Fibroblast of lung (primary cell): ENCODE data around the gene RASA1. TPM values are rescaled to one million over a fixed set of nuclear protein-coding genes. Genes with fewer than 3 reads are reported as not detected.

Source experiments
- DNase-seq, 2 donors: peaks; one replicate each; pipeline versions ENCODE4 v3.0.0 to v3.0.0-alpha.2; 2010; ENCODE audit warnings: low read depth in 2 of 2
- H2AFZ ChIP-seq: 2 replicates; pipeline ENCODE4 v1.5.1; 2012; ENCODE audit warnings: low read length, control low read depth, inconsistent platforms
- H3K27ac ChIP-seq: 2 replicates; pipeline ENCODE4 v1.5.1; 2011; ENCODE audit warnings: low read length, control low read depth; ENCODE audit not compliant: insufficient read depth
- H3K27me3 ChIP-seq: 2 replicates; pipeline ENCODE4 v1.5.1; 2011; ENCODE audit warnings: mild to moderate bottlenecking, low read length; ENCODE audit not compliant: control insufficient read depth, insufficient read depth
- H3K36me3 ChIP-seq: 2 replicates; pipeline ENCODE4 v1.5.1; 2011; ENCODE audit warnings: low read length; ENCODE audit not compliant: control insufficient read depth, insufficient read depth
- H3K4me1 ChIP-seq: 2 replicates; pipeline ENCODE4 v1.5.1; 2011; ENCODE audit warnings: low read length; ENCODE audit not compliant: control insufficient read depth, insufficient read depth; ENCODE audit errors: extremely low read depth
- H3K4me2 ChIP-seq: 2 replicates; pipeline ENCODE4 v1.5.1; 2011; ENCODE audit warnings: low read length, control low read depth; ENCODE audit not compliant: insufficient read depth; ENCODE audit errors: extremely low read depth
- H3K4me3 ChIP-seq, 4 experiments: fragments of 200-600 bp in 1 of 4; sonication (generic) in 1 of 4; replicated peaks in 1 of 4; 2 replicates each; pipeline ENCODE4 v1.5.1; 2011 to 2016; ENCODE audit warnings: low read length in 4 of 4, low read depth in 3 of 4, mild to moderate bottlenecking in 3 of 4, control low read depth in 2 of 4, inconsistent platforms in 1 of 4, mixed read lengths in 1 of 4; ENCODE audit not compliant: insufficient read depth in 1 of 4; ENCODE audit errors: control extremely low read depth in 1 of 4
- H3K79me2 ChIP-seq: 2 replicates; pipeline ENCODE4 v1.5.1; 2012; ENCODE audit warnings: mild to moderate bottlenecking, low read length, inconsistent platforms; ENCODE audit not compliant: control insufficient read depth, insufficient read depth
- H3K9ac ChIP-seq: 2 replicates; pipeline ENCODE4 v1.5.1; 2011; ENCODE audit warnings: mild to moderate bottlenecking, low read length, control low read depth; ENCODE audit not compliant: insufficient read depth
- H3K9me3 ChIP-seq: 2 replicates; pipeline ENCODE4 v1.5.1; 2012; ENCODE audit warnings: low read depth, low read length; ENCODE audit not compliant: control insufficient read depth, insufficient read depth
- H4K20me1 ChIP-seq: 2 replicates; pipeline ENCODE4 v1.5.1; 2011; ENCODE audit warnings: low read length; ENCODE audit not compliant: control insufficient read depth, insufficient read depth; ENCODE audit errors: extremely low read depth
- CTCF ChIP-seq, 2 donors: IDR thresholded peaks in 1 of 2; conservative IDR thresholded peaks in 1 of 2; 1 replicate in 1 of 2; 2 replicates in 1 of 2; pipeline ENCODE4 v1.5.1; 2011 to 2012; ENCODE audit warnings: low read length in 2 of 2, control low read depth in 1 of 2, inconsistent platforms in 1 of 2, low read depth in 1 of 2, mild to moderate bottlenecking in 1 of 2
- EZH2 ChIP-seq: IDR thresholded peaks from 2 replicates; pipeline ENCODE4 v1.5.1; 2012; ENCODE audit warnings: low read length, control low read depth, mild to moderate bottlenecking; ENCODE audit errors: missing control alignments
- polyA plus RNA-seq, 2 donors: library from polyadenylated mRNA; depleted of rRNA in 1 of 2; stranded (reverse) in 1 of 2; unstranded in 1 of 2; fragments of >200 nt; gene quantifications; 2 replicates each; pipeline ENCODE4 v1.2.1, GENCODE V29; 2011 to 2012; ENCODE audit warnings: missing spikeins in 1 of 2
- total RNA-seq: library from RNA; depleted of rRNA; stranded (reverse); fragments of >200 nt; gene quantifications from 2 replicates; pipeline ENCODE4 v1.2.1, GENCODE V29; 2014

Gene RASA1
- total and polyA plus RNA-seq, 2 donors (not counting 1 experiment from before 2014, with no cell fraction given), result 45.8 to 66.6 TPM

- no peaks in the 10 kb centered on the region for H3K9me3 ChIP-seq
- no peaks in the 10 kb centered on the region for H3K27me3 ChIP-seq
- no peak overlapping the region for H3K4me3 ChIP-seq
- H3K4me1 ChIP-seq, result no peaks in the 10 kb centered on the region
- no peak for DNase-seq
- H3K4me2 ChIP-seq, result no peak overlapping the region
- H3K27ac ChIP-seq, result no peak overlapping the region
- H2AFZ ChIP-seq, result no peak overlapping the region
- TF ChIP-seq EZH2 (no peak), CTCF (conservative IDR thresholded peaks at IDR 0.05 in 1 of 2, IDR thresholded peaks at IDR 0.05 in 1 of 2; ENCODE audit: low read depth in 1 of 2, low read length in 2 of 2) (no peak)
- H3K79me2 ChIP-seq, result peaks cover 79% of the 10 kb centered on the region
- no peaks in the 10 kb centered on the region for H4K20me1 ChIP-seq
- no peaks in the 10 kb centered on the region for H3K36me3 ChIP-seq
- H3K9ac ChIP-seq, result no peak overlapping the region
Observed at GRCh38 chr5:87311405-87312279, 44.0 kb downstream of the RASA1 start.

GRCh38 chr5:87313216-87313615, 45.5 kb downstream of the RASA1 start:
- H4K20me1 ChIP-seq, result no peaks in the 10 kb centered on the region
- no peaks in the 10 kb centered on the region for H3K4me1 ChIP-seq

GRCh38 chr5:87319469-87319868, 51.8 kb downstream of the RASA1 start:
- Histone ChIP-seq H2AFZ (no peak overlapping the region), H3K27me3 (no peaks in the 10 kb centered on the region), H3K9me3 (no peaks in the 10 kb centered on the region), H3K36me3 (no peaks in the 10 kb centered on the region), H3K4me1 (no peaks in the 10 kb centered on the region), H3K9ac (no peak overlapping the region), H3K4me2 (no peak overlapping the region), H3K27ac (no peak overlapping the region), H3K4me3 (no peak overlapping the region), H3K79me2 (peaks cover 89% of the 10 kb centered on the region), H4K20me1 (no peaks in the 10 kb centered on the region)
- no peak for DNase-seq
- TF ChIP-seq CTCF (conservative IDR thresholded peaks at IDR 0.05 in 1 of 2, IDR thresholded peaks at IDR 0.05 in 1 of 2; ENCODE audit: low read depth in 1 of 2, low read length in 2 of 2) (no peak), EZH2 (no peak)

More at GRCh38 chr5:87313216-87313615, 45.5 kb downstream of the RASA1 start:
- TF ChIP-seq CTCF (conservative IDR thresholded peaks at IDR 0.05 in 1 of 2, IDR thresholded peaks at IDR 0.05 in 1 of 2; ENCODE audit: low read depth in 1 of 2, low read length in 2 of 2) (no peak), EZH2 (no peak)
- Histone ChIP-seq H3K27me3 (no peaks in the 10 kb centered on the region), H3K4me3 (no peak overlapping the region), H2AFZ (no peak overlapping the region), H3K9ac (no peak overlapping the region), H3K79me2 (peaks cover 82% of the 10 kb centered on the region), H3K4me2 (no peak overlapping the region), H3K36me3 (no peaks in the 10 kb centered on the region), H3K9me3 (no peaks in the 10 kb centered on the region), H3K27ac (no peak overlapping the region)
- DNase-seq, result no peak
